Activated T-helper 2 cell treated with anti-CD3 and anti-CD28 coated beads, Interferon-gamma antibody, Interleukin-2, Interleukin-4, amounts not matched to agents 10 μg/mL and 5 μg/mL and 100 μg/mL, durations not matched to agents 14 hours and 24 hours and 36 hours (primary cell): ENCODE data around the gene TASOR2. TPM values are rescaled to one million over a fixed set of nuclear protein-coding genes. Genes with fewer than 3 reads are reported as not detected.

Experiments
- DNase-seq: peaks from one replicate; pipeline ENCODE4 v3.0.0; 2021; ENCODE audit warnings: low spot score
- H3K27ac Mint-ChIP-seq: one replicate; pipeline ENCODE4 v1.8.0; 2021; ENCODE audit warnings: mixed read lengths
- H3K27me3 Mint-ChIP-seq: one replicate; pipeline ENCODE4 v1.8.0; 2021; ENCODE audit warnings: low read depth, mixed read lengths
- H3K36me3 Mint-ChIP-seq: one replicate; pipeline ENCODE4 v1.8.0; 2021; ENCODE audit warnings: low read depth, mixed read lengths
- H3K4me1 Mint-ChIP-seq: one replicate; pipeline ENCODE4 v1.8.0; 2021; ENCODE audit warnings: low read depth, mixed read lengths
- H3K4me3 Mint-ChIP-seq: one replicate; pipeline ENCODE4 v1.8.0; 2021; ENCODE audit warnings: low read depth, mild to moderate bottlenecking, moderate library complexity, mixed read lengths
- H3K9me3 Mint-ChIP-seq: one replicate; pipeline ENCODE4 v1.8.0; 2021; ENCODE audit warnings: mixed read lengths
- intact Hi-C: fragments of 100-400 bp; cut with micrococcal nuclease; formaldehyde crosslinking; loops from one replicate; pipeline ENCODE4 v1.15.1; 2023
- total RNA-seq: library from RNA; stranded (reverse); gene quantifications from 2 replicates; pipeline ENCODE4 v1.2.3, GENCODE V29; 2022

Gene TASOR2
- total RNA-seq, 1 donor from 2014 or later: 60.1 TPM

GRCh38 chr10:5662708-5663579, 21.7 kb upstream of the TASOR2 start:
- Mint-ChIP-seq H3K36me3 (no peaks in the 10 kb centered on the region), H3K9me3 (no peaks in the 10 kb centered on the region), H3K4me1 (peaks cover 33% of the 10 kb centered on the region), H3K27me3 (peaks cover 5% of the 10 kb centered on the region), H3K27ac (no peak overlapping the region), H3K4me3 (no peak overlapping the region)
- DNase-seq: no peak
- intact Hi-C loops: no loop called here

DNA sequence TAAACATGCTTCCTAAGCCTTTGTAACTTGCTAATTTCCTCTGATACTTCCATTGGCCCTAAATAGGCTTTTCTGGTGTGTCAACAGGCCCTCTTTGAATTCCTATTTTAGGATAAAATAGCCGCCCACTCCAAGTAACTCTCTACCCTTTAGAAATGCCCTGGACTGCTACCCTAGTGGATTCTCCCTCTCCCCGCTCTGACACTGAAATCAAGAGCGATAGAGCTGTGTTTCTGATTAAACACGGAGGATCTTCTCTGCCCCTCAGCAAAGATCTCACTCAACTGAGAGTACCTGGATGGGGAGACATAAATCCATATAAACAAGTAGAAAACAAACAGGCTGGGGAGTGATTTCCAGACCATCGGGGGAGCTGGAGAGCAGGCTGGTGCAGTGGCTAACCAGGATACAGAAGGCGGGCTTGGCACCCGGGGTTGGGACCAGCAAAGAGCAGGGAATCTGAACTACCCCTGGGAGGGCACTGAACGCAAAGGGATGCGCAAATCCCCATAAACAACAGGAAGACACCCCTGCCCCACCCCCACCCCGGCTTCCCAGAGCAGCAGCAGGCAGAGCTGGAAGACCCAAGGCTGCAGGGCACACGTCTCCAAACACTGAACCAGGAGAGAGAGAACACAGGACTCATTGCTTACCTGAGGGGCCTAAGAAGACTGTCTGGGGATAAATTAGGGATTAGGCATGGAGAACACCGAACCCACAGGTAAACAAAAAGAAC, 20.8 kb upstream of the TASOR2 start:
- DNase-seq: no peak
- Mint-ChIP-seq H3K36me3 (no peaks in the 10 kb centered on the region), H3K4me1 (peaks cover 33% of the 10 kb centered on the region), H3K4me3 (peak overlapping the region; percentile 14), H3K9me3 (no peaks in the 10 kb centered on the region), H3K27me3 (peaks cover 6% of the 10 kb centered on the region), H3K27ac (no peak overlapping the region)
- intact Hi-C loops: no loop called here

DNA sequence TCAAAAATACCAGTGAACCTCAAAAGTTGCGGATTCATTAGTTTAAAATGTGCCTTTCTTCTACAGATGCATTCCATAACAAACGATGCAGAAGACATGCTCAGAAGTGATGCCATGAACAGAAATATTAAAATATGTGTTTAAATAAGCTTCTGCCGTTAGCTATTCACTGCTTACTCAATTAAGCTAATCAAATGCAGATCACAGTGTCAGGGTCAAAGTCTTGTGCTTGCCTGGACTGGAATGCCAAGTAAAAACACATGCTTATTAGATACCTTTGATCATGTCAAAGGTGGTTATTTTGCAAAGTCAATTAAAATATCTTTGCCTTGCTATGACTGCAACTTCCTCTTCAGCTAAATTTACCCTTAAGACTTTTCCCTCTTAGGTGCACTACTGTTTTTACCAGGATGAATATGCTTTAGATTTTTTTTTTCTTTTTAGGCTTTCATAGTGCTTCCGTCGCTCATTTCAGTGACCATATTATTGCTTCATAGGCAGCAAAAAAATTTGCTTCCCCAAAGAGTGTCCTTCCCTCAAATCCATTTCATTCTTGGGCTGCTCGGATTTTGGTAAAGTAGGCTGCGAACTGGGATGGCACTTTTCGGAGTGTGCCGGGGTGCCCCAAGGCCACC, 19.1 kb upstream of the TASOR2 start:
- H3K4me1 Mint-ChIP-seq: peaks cover 19% of the 10 kb centered on the region
- intact Hi-C loops: no loop called here
- no peaks in the 10 kb centered on the region for H3K9me3 Mint-ChIP-seq
- H3K27ac Mint-ChIP-seq: no peak overlapping the region
- H3K36me3 Mint-ChIP-seq: no peaks in the 10 kb centered on the region
- H3K4me3 Mint-ChIP-seq: peak overlapping the region; percentile 77
- H3K27me3 Mint-ChIP-seq: peaks cover 6% of the 10 kb centered on the region
- DNase-seq: no peak

GRCh38 chr10:5666008-5666840, 18.4 kb upstream of the TASOR2 start, which contains the start of gene ASB13:
TSS of gene ASB13 (minus strand) at chr10:5666595. CDS start at chr10:5666551, 44 bp downstream.
- intact Hi-C loops: no loop called here
- Mint-ChIP-seq H3K4me1 (peaks cover 19% of the 10 kb centered on the region), H3K27ac (peak within 1 kb of the TSS; percentile 63), H3K9me3 (no peaks in the 10 kb centered on the region), H3K4me3 (peak within 1 kb of the TSS; percentile 90), H3K27me3 (peaks cover 6% of the 10 kb centered on the region), H3K36me3 (no peaks in the 10 kb centered on the region)
- peak; percentile 26 for DNase-seq

GRCh38 chr10:5666841-5667630, 17.6 kb upstream of the TASOR2 start:
- Mint-ChIP-seq H3K27me3 (peaks cover 6% of the 10 kb centered on the region), H3K27ac (peak overlapping the region; percentile 63), H3K36me3 (no peaks in the 10 kb centered on the region), H3K9me3 (no peaks in the 10 kb centered on the region), H3K4me3 (peak overlapping the region; percentile 90), H3K4me1 (peaks cover 19% of the 10 kb centered on the region)
- DNase-seq: no peak
- intact Hi-C loops: no loop called here

DNA sequence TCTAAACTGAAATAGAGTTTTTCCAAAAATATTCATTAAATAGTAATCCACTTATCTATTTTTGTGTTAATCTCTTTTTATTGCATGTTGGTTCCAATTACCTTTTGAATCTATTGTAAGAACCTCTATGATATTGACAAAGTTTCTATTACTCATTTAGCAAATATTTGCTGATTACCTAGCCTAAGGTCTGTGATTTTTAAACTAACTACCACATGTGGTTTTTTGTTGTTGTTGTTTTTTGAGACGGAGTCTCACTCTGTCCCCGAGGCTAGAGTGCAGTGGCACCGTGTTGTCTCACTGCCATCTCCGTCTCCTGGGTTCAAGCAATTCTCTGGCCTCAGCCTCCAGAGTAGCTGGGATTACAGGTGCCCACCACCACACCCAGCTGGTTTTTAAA, 16.2 kb upstream of the TASOR2 start:
- intact Hi-C loops: no loop called here
- Mint-ChIP-seq H3K27me3 (peaks cover 7% of the 10 kb centered on the region), H3K9me3 (peaks cover 10% of the 10 kb centered on the region), H3K27ac (no peak overlapping the region), H3K4me3 (no peak overlapping the region), H3K36me3 (no peaks in the 10 kb centered on the region), H3K4me1 (peaks cover 19% of the 10 kb centered on the region)
- no peak for DNase-seq

DNA sequence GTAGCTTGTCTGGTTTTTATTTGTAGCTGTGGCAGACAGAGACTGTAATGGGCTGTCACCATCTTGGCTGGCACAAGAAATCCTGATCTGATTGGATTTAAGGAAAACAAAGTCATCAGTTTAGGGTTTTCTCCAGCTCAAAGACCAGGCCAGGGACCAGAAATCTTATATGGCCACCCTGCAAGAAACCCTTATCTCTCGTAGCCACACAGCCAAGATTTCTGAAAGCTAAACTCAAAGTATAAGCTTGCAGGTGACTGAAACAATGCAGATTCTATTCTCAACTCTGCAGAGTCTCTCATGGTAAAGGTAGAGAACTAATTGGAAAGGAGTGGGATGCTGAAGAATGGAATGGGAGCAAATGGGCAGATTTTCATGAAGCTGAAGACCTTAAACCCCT, 15.0 kb upstream of the TASOR2 start:
- DNase-seq: no peak
- Mint-ChIP-seq H3K36me3 (no peaks in the 10 kb centered on the region), H3K4me3 (no peak overlapping the region), H3K27ac (no peak overlapping the region), H3K27me3 (peaks cover 9% of the 10 kb centered on the region), H3K4me1 (peaks cover 13% of the 10 kb centered on the region), H3K9me3 (peaks cover 20% of the 10 kb centered on the region)
- intact Hi-C loops: no loop called here

DNA sequence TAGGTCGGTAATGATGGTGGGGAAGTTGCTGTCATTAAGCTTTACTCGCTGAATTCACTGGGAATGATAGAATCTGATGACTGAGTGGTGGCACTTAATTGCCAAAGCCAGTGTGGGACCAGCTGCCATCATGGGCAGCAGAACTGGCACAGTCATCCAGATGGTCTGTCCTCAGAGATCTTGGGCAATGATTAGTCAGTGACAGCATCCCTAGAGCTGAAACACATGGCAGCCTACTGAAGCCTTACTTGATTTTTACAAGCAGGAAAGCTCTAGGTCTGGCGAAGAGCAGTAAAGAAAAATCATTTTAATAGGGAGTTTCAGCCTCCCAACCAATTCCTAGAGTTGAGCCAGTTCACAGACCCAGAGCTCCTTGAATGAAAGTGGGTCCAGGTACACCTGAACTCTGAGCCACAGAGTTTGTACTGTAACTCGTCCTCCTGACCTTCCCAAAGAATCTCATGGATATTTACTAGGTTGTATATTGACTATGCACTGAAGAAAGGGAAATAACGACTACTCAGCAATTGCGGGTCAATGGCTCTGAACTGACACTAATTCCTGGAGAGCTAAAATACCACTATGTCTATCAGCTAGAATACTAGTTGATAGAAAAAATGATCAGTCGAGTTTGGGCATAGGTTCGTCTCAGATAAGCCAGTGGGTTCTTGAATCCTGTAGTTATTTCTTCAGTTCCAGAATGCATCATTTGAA, 13.8 kb upstream of the TASOR2 start:
- H3K36me3 Mint-ChIP-seq: no peaks in the 10 kb centered on the region
- DNase-seq: no peak
- intact Hi-C loops: no loop called here
- H3K27ac Mint-ChIP-seq: no peak overlapping the region
- peaks cover 6% of the 10 kb centered on the region for H3K27me3 Mint-ChIP-seq
- no peak overlapping the region for H3K4me3 Mint-ChIP-seq
- H3K9me3 Mint-ChIP-seq: peaks cover 23% of the 10 kb centered on the region
- peaks cover 10% of the 10 kb centered on the region for H3K4me1 Mint-ChIP-seq

GRCh38 chr10:5678397-5679036, 6.1 kb upstream of the TASOR2 start:
- Mint-ChIP-seq H3K4me3 (no peak overlapping the region), H3K27me3 (peaks cover 28% of the 10 kb centered on the region), H3K27ac (no peak overlapping the region), H3K36me3 (no peaks in the 10 kb centered on the region), H3K9me3 (peaks cover 13% of the 10 kb centered on the region), H3K4me1 (peaks cover 14% of the 10 kb centered on the region)
- intact Hi-C loops: no loop called here
- DNase-seq: no peak

GRCh38 chr10:5679037-5679435, 5.6 kb upstream of the TASOR2 start:
- Mint-ChIP-seq H3K4me3 (no peak overlapping the region), H3K36me3 (no peaks in the 10 kb centered on the region), H3K27ac (no peak overlapping the region), H3K4me1 (peaks cover 18% of the 10 kb centered on the region), H3K27me3 (peaks cover 27% of the 10 kb centered on the region), H3K9me3 (peaks cover 9% of the 10 kb centered on the region)
- intact Hi-C loops: no loop called here
- DNase-seq: no peak

- Mint-ChIP-seq H3K9me3 (peaks cover 3% of the 10 kb centered on the region), H3K27ac (no peak overlapping the region), H3K27me3 (peaks cover 27% of the 10 kb centered on the region), H3K4me3 (no peak overlapping the region), H3K4me1 (peaks cover 23% of the 10 kb centered on the region), H3K36me3 (no peaks in the 10 kb centered on the region)
- DNase-seq: no peak
- intact Hi-C loops: loop anchor here (5.0 to 10.0 kb wide), 2 partner anchors 232 to 1725 kb away; no protein-coding TSS in a partner anchor
Measured at GRCh38 chr10:5679606-5680005, 5.0 kb upstream of the TASOR2 start.
